Peyer's patch (tissue), 4 donors: ENCODE results near the gene NSUN3.

Experiments
- CTCF ChIP-seq, 6 experiments: fragments of 450-650 bp in 4 of 6; fragments of 200-600 bp in 2 of 6; sonication (generic) in 1 of 6; IDR thresholded peaks; one replicate each; pipeline ENCODE4 v1.5.1; 2017 to 2019; ENCODE audit warnings: antibody characterized with exemption in 6 of 6, mild to moderate bottlenecking in 3 of 6, moderate library complexity in 1 of 6
- POLR2A ChIP-seq, 2 donors: fragments of 450-650 bp; IDR thresholded peaks; one replicate each; pipeline ENCODE4 v1.5.1; 2017; ENCODE audit warnings: antibody characterized with exemption in 2 of 2, mild to moderate bottlenecking in 2 of 2, moderate library complexity in 2 of 2

GRCh38 chr3:94063496-94064119 is 747 bp downstream of the NSUN3 start:
- TF ChIP-seq CTCF (IDR thresholded peaks at IDR 0.05), result no peak
- no peak for TF ChIP-seq POLR2A (IDR thresholded peaks at IDR 0.05)
